Dermis microvascular lymphatic vessel endothelial cell (primary cell): ENCODE measurements around the gene PRUNE1. TPM values are rescaled to one million over a fixed set of nuclear protein-coding genes. Genes with fewer than 3 reads are reported as not detected.

Experiments
- DNase-seq, 2 donors: peaks; one replicate each; pipeline versions ENCODE4 v3.0.0 to v3.0.0-alpha.2; 2010; ENCODE audit warnings: low read depth in 2 of 2
- total RNA-seq: library from RNA; depleted of rRNA; stranded (reverse); fragments of >200 nt; gene quantifications from 2 replicates; pipeline ENCODE4 v1.2.1, GENCODE V29; 2014

The PRUNE1 gene
- total RNA-seq, 1 donor from 2014 or later, result 4.0 TPM

DNA sequence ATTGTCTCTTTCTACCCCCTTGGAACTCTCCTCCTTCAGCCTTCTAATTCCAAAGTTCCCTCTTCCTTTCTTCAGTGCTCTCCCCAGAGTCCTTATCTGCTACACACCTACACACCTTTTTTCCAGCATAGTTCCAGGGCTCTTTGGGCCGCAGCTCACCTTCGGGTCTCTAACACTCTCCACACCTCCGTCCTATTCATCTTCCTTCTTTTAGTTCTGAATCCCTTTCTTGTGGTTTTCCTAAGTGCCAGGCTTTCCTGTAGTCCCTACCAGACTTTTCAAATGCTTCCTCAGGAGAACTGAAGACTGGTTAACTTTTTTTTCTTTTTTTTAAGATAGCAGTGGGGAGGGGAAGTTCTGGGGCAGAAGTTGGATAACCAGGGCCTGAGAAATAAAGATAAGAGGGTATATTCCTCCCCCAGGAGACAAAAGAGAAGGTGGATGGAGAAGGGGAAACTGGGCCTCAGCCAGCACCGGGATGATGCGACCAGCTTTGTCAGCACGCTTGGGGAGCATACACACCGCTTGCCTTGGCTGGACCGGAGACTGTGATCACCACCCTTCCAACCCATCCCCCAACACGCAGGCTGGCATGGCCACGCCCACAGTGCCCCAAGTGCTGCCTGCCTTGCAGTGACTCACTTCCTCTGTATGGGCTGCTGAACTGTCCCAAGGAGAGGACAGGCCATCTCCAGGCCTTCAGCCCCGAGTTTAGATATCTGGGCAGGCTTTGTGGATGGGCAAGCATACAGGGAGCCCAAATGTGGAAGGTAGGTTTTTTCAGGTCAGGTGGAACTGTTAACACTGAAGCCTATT is 31.2 kb upstream of the PRUNE1 start:
- DNase-seq, result peak in 1 of 2 donors; percentile 67

DNA sequence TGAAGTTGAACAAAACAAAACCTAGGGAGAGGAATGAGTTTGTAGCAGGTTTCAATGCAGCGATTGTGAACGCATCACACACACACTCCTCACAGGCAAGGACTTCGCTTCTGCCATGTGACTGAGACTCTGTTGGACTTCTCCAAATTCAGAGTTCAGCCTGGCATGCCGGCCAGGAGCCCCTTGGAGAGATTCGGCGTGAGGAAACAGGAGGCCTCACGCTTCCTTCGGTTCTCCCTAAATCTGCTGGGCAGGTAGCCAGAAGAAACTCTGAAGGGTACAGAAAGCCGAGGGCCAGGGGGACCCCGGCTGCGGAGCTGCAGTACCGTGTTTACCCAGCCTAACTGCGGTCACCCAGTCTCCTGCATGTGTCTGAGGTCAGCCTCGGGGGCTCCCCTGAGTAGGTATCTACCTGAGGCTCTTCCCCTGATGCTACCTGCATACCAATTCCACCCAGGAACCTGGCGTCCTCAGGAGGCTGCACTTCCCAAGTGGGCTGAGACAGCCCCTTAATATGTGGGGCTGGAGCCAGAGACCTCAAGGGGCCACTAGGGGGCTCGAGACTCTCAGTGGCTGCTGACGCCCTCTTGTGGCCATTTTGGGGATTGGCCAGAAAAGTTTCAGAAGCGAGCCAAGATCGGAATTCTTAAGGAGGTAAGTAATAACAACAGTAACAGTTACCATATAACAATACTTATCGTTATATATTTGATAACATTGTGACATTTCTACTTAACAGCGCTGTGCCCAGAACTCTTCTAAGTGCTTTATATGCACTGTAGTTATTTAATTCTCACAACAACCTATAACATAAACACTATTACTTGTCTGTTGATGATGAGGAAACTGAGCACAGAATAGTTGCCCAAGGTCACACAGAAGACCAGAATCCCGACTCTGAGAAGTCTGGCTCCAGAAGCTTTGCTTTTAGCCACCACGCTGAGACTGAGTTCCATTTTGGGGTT is 28.9 kb upstream of the PRUNE1 start:
- peak; percentile 51 to 87 for DNase-seq

DNA sequence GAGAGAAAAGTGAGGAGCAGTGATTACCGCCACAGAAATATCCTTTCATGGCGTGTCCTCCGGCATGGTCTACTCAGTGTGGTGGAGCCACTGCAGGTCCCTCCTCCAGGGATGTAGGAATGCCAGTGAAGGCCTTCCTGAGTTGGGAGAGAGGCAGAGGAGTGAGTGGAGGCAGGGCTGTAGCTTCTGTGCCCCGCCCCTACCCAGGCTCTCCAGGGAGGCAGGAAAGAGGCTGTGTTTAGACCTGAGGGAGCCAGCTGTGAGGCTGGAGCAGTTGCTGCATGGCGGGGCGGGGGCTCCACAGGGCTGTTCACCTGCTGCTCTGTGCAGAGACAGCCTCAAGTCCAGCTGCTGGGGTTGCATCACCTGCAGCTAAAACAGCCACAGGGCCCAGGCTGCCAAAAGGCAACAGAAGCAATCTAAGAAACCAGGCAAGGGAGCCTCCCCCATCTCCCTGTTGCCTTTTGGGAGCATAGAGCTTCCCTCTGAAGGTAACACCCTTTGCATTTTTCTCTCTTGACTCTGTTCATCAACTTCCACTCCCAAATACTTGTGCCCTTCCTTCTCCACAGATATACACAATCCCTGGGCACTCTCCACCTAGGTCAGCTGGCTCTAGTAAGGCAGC is 27.0 kb upstream of the PRUNE1 start:
- DNase-seq, result no peak

DNA sequence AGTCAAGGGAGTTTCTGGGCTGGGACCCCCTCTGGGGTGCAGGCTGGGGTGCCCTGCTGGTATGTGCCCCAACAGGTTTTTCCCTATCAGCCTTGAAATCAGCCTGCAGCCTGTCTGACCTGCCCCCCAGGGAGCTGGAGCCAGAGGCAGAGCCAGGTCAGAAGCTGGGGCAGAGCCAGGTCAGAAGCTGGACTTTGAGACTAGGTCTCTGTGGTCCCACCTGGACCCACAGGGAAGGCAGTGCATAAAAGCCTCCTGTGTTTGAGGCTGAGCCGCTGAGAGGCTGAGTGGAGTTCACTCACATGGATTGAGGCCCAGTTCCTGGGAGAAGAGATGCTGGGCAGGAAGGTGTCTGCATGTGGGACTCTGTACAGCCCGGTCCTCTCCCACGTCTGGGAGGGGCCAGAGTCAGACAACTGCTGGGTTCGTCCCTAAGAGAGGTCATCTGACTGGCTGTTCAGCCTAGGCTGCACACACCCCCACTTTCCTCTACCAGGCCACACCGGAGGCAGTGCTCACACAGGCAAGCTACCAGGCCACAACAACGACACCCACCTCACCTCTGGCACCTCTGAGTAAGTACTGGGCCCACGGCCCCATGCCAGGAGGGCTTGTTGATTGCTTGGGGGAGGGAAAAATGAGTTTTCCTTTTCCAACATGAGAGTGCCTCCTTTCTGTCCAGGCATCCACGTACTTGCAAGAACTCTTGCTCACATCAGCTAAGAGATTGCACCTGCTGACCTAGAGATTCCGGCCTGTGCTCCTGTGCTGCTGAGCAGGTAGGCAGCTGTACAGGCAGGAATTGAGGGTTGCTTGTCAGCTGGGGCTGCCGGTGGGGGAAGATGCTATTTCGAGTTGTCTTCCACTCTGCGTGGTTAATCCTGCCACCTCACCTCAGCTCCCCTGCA is 26.2 kb upstream of the PRUNE1 start, which contains the start of gene ANXA9:
ANXA9 (plus strand) TSS at position 488 of the 908 bp plus-strand sequence. CDS start 814 bp downstream, outside the sequence.
- no peak for DNase-seq

DNA sequence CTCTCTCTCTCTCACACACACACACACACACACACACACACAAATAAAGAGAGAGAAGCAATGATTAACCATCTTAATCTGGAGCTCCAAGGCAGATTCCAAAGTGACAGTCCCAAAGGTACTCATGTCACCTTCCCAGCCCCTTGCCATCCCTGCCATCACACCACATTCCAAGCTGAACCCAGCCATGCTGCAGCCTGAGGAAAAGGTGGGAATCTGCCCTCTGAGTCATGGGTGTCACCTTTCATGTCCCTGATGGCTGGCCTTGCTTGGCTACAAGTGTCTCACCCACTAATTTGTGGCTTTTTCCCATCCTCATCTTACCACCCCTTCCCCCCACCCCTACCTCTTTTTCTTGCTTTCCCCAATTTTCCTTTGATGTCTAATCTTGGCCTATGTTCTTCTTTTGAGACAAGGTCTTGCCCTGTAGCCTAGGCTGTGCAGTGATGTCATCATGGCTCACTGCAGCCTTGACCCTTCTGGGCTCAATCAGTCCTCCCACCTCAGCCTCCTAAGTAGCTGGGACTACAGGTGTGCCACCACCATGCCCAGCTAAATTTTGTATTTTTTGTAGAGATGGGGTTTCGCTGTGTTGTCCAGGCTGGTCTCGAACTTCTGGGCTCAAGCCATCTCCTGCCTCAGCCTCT is 22.9 kb upstream of the PRUNE1 start:
- DNase-seq, result no peak

DNA sequence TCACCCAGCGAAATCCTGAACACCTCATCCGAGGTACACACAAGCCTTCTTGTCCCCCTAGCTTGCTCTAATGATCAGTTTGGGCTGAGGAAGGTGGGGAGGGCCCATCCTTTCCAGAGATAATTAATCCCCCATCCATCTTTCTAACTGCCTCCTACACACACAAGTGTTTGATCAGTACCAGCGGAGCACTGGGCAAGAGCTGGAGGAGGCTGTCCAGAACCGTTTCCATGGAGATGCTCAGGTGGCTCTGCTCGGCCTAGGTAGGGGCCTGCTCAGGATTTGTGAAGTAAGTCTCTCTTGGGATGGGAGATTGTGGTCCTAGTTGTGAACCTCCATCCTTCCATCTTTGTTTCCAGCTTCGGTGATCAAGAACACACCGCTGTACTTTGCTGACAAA is 20.3 kb upstream of the PRUNE1 start:
- DNase-seq, result no peak

DNA sequence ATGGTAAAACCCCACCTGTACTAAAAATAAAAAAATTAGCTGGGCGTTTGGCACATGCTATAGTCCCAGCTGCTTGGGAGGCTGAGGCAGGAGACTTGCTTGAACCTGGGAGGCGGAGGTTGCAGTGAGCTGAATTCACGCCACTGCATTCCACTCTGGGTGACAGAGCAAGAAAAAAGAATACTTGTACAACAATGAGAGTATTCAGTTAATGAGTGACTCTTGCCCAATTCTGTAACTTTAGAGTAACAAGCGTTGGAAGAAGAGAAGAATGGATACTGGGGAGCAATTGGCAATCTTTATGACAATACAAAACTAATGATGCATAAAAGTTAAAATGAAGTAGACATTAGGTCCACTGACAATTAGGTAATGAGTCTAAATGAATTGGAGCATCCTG is 15.6 kb upstream of the PRUNE1 start:
- no peak for DNase-seq

DNA sequence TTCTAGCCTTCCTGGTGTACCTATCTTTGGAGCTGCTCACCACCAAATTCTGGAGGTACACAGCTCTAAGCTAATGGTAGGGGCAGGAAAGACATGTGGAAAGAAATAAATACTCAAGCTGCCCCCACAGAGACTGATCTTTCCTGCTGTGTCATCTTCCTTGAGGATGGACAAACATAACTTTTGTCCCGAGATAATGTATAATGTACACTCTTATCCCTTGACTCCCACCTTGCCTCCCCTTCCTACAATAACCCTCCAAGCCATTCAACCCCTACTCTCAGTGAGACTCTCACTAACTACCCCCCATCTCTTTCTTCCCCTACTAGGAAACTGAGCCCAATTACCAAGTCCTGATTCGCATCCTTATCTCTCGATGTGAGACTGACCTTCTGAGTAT is 14.0 kb upstream of the PRUNE1 start:
- no peak for DNase-seq

DNA sequence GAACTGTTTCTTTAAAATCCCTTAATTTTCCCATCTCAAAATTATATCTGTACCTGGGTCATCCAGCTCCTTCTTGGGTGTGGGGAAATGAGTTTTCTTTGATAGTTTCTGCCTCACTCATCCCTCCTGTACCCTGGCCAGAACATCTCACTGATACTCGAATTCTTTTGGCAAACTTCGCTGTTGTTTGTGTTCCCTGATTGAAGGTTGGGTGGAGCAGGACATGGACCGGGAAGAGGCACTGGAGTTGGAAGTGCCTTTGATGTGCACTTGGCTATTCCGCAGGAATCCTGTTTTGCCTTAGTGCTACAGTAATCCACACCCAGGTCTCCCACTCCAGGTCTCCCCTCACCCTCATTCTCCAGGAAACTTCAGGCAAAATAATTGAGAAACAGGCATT is 12.8 kb upstream of the PRUNE1 start:
- no peak for DNase-seq

DNA sequence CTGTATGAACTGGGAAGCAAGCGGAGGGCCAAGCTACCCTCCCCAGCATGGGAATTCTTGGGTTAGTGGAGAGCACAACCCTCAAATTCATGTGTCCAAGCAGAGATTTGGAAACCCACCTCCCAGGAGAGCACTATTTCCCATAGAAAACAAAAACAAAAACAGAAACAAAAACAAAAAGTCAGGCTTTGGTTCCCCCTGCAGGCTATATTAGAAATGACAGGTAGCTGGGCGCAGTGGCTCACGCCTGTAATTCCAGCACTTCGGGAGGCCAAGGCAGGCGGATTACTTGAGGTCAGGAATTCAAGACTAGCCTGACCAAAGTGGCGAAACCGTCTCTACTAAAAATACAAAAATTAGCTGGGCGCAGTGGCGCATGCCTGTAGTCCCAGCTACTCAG is 12.4 kb upstream of the PRUNE1 start:
- DNase-seq, result peak in 1 of 2 donors; percentile 25

DNA sequence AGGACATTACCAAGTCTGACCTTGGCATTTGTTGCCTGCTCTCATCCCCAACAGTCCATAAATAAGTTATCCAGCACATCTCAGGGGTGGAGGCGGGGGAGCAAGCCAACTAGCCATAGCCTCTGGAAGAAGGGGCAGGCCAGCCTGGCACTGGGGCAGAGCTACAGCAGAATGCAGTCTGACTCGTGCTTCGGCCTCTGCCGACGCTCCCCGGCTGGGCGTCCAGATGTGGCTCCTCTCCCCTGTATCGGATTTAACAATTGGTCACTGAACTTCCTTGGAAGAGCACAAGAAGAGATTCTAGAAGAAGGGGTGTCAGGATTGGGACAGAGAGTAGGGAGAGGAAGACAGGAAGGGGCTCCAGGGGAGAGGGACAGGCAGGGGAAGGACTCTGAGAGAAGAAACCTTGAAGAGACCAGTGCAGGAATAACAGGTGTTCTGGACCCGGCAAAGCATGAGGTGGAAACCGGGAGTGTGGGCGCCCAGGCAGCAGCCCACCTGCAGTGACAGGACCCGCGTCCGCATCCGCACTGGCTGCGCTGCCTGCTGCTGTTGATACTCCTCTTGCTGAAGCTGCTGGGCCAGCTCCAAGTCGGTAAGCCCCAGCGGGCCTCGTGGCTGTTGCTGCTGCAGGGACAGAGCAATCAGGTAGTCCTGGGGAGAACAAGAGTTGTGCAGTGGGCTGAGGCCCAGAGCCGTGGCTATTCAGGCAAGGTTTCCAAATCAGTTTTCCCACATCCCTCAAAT is 10.9 kb upstream of the PRUNE1 start:
- DNase-seq, result no peak

DNA sequence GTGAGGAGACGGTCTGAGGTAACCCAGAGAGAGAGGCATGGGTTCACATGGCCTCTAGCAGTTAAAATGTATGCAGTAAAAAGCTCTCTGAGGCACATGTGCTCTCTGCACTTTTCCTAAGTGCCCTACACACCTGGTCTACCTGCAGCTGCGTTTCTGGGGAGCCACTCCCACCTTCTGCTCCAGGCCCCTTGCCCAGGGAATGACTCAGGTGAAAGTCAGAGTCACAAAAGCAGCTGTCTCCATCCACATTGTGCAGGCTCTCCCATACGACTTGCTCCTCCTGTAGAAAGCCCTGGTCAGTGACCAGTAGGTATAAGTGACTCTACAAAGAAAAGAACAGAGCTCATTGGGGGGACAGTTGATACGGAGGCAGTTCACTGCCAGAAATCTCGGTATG is 10.3 kb upstream of the PRUNE1 start:
- no peak for DNase-seq

DNA sequence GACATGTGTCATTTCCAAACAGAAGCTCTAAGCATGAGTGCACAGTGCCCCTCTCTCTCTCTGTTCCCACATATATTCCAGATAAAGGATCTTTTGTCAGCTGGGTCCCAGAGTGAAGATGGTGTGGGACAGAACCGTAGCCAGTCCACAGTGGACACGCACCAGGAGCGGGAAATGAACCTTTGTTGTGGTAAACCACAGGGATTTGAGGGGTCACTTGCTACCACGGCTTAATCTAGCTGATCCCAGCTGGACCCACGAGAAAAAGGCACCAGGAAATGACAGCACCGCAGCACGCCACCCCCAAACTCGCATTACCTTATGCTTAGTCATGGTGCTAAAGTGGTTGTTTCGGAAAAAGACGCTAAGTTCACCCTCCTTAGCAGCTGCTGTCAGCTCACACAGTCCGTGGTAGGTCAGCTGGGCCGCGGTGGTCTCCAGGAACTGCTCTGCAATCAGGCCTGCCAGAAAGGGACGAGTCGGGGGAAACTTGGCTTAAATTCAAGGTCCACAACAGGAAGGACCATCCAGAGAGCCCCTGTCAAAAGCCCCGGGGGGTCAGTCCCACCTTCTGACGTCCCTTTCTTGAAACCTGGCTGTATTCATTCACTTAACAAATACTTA is 9.1 kb upstream of the PRUNE1 start:
- peak in 1 of 2 donors; percentile 85 for DNase-seq

DNA sequence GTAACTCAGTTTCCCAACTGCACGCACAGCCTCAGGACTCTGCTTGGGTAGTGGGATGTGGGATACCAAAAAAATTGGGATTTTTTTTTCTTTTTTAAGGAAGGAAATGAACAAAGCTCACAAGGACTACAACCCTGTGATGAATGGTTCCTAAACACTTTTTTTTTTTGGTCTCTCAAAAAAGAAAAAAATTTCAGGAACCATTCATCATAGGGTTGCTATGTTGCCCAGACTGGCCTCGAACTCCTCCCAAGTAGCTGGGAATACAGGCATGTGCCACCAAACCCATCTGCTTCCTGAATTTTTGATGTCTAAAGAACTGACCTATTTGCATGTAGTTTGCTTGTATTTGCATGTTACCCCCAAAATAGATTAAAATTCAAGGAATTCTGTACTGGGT is 8.3 kb upstream of the PRUNE1 start:
- no peak for DNase-seq

DNA sequence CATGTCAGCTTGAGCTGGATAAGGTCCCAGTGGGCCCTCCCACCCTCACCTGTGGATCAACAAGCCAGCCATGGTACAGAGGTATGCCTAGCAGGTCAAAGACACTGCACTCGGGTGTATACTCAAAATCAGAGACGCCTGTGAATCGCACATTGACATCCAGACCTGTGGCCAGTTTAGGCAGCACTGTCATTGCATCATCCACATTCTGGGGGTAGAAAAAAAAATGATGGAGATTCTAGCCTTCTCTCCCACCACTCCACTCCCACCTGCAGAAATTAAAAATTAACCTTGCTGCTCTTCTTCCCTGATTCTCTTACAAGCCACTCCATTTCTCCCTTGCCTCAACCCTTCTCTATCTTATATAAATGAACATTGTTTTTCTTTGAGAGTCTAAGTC is 7.8 kb upstream of the PRUNE1 start:
- DNase-seq, result no peak

DNA sequence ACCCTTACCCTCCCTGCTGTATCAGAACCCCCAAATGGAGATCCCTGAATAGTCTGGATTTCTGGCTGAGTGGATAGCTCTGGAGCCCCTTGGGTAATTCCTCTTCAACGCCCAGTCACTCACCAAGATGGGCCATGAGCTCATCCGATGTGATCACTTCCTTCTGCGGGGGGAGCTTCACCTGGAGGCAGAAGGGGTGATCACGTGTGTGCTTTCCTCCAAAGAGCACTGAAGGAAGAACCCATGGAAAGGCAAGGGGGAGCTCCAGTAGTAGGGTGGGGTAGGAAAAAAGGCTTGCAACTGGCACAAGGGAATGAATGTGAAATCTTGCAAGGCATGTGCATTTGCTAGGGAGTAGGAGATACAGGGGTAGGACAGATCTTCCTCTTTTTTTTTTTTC is 6.6 kb upstream of the PRUNE1 start:
- DNase-seq, result no peak

DNA sequence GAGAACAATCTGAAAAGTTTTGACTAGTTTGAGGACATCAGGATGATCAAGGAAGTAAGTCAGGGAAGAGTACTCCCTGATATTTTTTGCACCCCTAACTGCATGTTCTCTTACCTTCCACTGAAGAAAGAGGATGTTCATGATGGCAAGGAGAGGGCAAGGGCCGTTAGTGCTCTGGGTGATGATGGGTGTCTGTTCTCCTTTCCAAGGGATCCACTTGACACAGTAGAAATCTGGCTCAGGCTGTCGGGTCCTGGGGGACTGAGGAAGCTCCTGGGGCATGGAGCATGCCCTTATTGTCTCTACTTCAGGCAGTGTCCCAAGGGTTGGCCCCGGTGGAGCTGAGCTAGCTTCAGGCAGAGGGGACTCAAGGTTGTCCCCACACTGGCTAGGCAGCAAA is 6.2 kb upstream of the PRUNE1 start:
- DNase-seq, result no peak

DNA sequence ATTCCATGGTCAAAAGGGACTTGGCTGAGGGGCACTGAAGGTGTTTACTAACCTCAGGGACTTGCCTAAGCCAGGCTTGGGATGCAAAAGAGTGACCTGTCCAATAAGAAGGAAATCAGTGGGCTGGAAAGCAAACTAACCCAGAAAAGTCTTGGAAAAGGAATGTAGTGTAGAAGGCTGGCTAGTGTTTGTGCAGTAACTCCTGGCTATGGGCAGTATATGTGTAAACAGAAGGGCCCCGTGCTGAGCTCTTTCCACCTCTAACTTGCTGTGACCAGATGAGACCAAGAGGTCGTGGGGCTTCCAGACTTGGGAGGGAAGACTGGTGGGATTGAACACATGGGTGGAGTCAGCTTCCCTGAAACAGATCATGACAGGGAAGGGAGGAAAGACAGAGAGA is 5.6 kb upstream of the PRUNE1 start:
- DNase-seq, result no peak

DNA sequence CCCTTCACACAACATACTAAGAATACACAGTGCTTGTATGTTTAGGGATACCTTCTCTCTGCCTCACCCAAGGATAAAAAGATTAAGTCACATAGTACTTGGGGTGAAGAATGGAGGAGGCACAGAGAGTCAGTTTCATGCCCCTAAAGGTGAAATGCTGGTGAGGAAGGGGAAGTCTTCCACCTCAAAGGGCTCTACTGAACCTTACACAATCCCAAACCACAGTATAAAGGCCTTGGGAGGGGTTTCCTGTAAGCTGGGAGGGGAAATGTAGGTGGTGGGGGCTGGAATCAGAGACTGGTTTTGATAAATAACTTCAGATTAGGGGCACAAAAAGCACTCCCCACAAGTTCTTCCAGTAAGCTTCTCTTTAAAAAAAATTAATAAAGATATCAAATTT is 5.1 kb upstream of the PRUNE1 start:
- DNase-seq, result no peak
